BJ (cell line): Measurements from ENCODE around the gene HYAL1. TPM values are rescaled to one million over a fixed set of nuclear protein-coding genes. Genes with fewer than 3 reads are reported as not detected.

ENCODE experiments used
- CTCF ChIA-PET: fragments of 350-600 bp; formaldehyde crosslinking; extraction: SDS; loops from one replicate; lab custom pipeline; 2021; ENCODE audit warnings: antibody characterized with exemption, inconsistent platforms; lab: Yijun Ruan, JAX
- POLR2A ChIA-PET: fragments of 300-600 bp; sonication (Branson Sonifier 250); formaldehyde crosslinking; extraction: SDS; loops from one replicate; lab custom pipeline; 2021; ENCODE audit warnings: antibody characterized with exemption; lab: Charles Lee
- DNase-seq: peaks from one replicate; pipeline ENCODE4 v3.0.0-alpha.2; 2011; ENCODE audit warnings: low read depth
- H3K27me3 ChIP-seq: 2 replicates; pipeline ENCODE4 v1.6.0; 2011; ENCODE audit warnings: low read length; ENCODE audit not compliant: control insufficient read depth, insufficient read depth
- H3K36me3 ChIP-seq: 2 replicates; pipeline ENCODE4 v1.5.1; 2011; ENCODE audit warnings: low read length; ENCODE audit not compliant: control insufficient read depth, insufficient read depth
- H3K4me3 ChIP-seq: 2 replicates; pipeline ENCODE4 v1.5.1; 2011; ENCODE audit warnings: low read depth, mild to moderate bottlenecking, control low read depth, low read length
- CTCF ChIP-seq: IDR thresholded peaks from 2 replicates; pipeline ENCODE4 v1.5.1; 2011; ENCODE audit warnings: low read depth, mild to moderate bottlenecking, control low read depth, inconsistent platforms, low read length, moderate library complexity; ENCODE audit not compliant: insufficient read depth
- polyA plus RNA-seq: library from polyadenylated mRNA; depleted of rRNA; stranded (reverse); fragments of >200 nt; gene quantifications from 2 replicates; pipeline ENCODE4 v1.2.3, GENCODE V29; 2011

The HYAL1 gene
- polyA plus RNA-seq, 1 experiment: 0.10 TPM

GRCh38 chr3:50266017-50266416, 37.4 kb downstream of the HYAL1 start:
- ChIA-PET CTCF (interaction anchor here (1.4 to 3.1 kb wide), 5 partner anchors 19 to 79 kb away, joined by 3 to 23 read pairs (median 8); partner anchors contain the start of gene ZMYND10), POLR2A (interaction anchor here (0.6 kb wide), 2 partner anchors 8 to 13 kb away, joined by 3 to 6 read pairs; no protein-coding TSS in a partner anchor)
- Histone ChIP-seq H3K36me3 (no peaks in the 10 kb centered on the region; the same call in 1 of the 2 replicates), H3K27me3 (no peaks in the 10 kb centered on the region), H3K4me3 (no peak overlapping the region)
- TF ChIP-seq CTCF: no peak
- DNase-seq: no peak

GRCh38 chr3:50265571-50265970, 37.8 kb downstream of the HYAL1 start:
- Histone ChIP-seq H3K4me3 (no peak overlapping the region), H3K27me3 (no peaks in the 10 kb centered on the region), H3K36me3 (no peaks in the 10 kb centered on the region; the same call in 1 of the 2 replicates)
- POLR2A ChIA-PET: no interaction called here
- CTCF ChIA-PET: interaction anchor here (1.4 to 3.1 kb wide), 7 partner anchors 10 to 80 kb away, joined by 3 to 23 read pairs (median 7); partner anchors contain the start of gene ZMYND10
- no peak for DNase-seq
- no peak for TF ChIP-seq CTCF

GRCh38 chr3:50264964-50265485, 38.3 kb downstream of the HYAL1 start:
- CTCF ChIA-PET: interaction anchor here (0.8 to 3.1 kb wide), 9 partner anchors 9 to 80 kb away, joined by 3 to 17 read pairs (median 6); partner anchors contain the start of gene ZMYND10
- Histone ChIP-seq H3K27me3 (no peaks in the 10 kb centered on the region), H3K4me3 (no peak overlapping the region), H3K36me3 (no peaks in the 10 kb centered on the region)
- POLR2A ChIA-PET: interaction anchor here (0.5 to 1.1 kb wide), 7 partner anchors 13 to 321 kb away, joined by 3 to 7 read pairs (median 5); partner anchors contain the start of gene GNAI2
- no peak for DNase-seq
- TF ChIP-seq CTCF: no peak

- Histone ChIP-seq H3K4me3 (no peak overlapping the region), H3K27me3 (no peaks in the 10 kb centered on the region), H3K36me3 (0 out of 2 replicates have a peak, but pooled peaks cover 1% of the 10 kb centered on the region)
- ChIA-PET CTCF (interaction anchor here (0.7 to 3.1 kb wide), 10 partner anchors 8 to 81 kb away, joined by 3 to 17 read pairs (median 6); partner anchors contain the start of gene ZMYND10), POLR2A (interaction anchor here (0.5 to 1.1 kb wide), 8 partner anchors 13 to 322 kb away, joined by 3 to 15 read pairs (median 5); partner anchors contain the start of gene GNAI2)
- TF ChIP-seq CTCF: no peak; the same call in 1 of the 2 replicates
- DNase-seq: peak; percentile 89
Observed at GRCh38 chr3:50264383-50264963, 38.9 kb downstream of the HYAL1 start.
